ENCODE data around the gene HYOU1.
A peak's percentile ranks its signal among the peaks of the same experiment; 100 is the strongest.

HYOU1 gene

GRCh38 chr11:119092880-119093842, 36.2 kb upstream of the HYOU1 start:
- ATAC-seq (ENCODE audit: low read depth): no peak
- Mint-ChIP-seq H3K4me3 (peak overlapping the region; percentile 94), H3K27ac (no peak overlapping the region), H3K27me3 (no peaks in the 10 kb centered on the region), H3K36me3 (peaks cover 10% of the 10 kb centered on the region), H3K4me1 (peaks cover 33% of the 10 kb centered on the region), H3K9me3 (no peaks in the 10 kb centered on the region)
- DNase-seq (ENCODE audit: low spot score in 2 of 2): no peak

- H3K27me3 Mint-ChIP-seq: no peaks in the 10 kb centered on the region
- H3K9me3 Mint-ChIP-seq: no peaks in the 10 kb centered on the region
- no peak overlapping the region for H3K4me3 Mint-ChIP-seq
- peaks cover 26% of the 10 kb centered on the region for H3K4me1 Mint-ChIP-seq
- ATAC-seq (ENCODE audit: low read depth) (no peak), DNase-seq (ENCODE audit: low spot score in 2 of 2) (no peak)
- H3K27ac Mint-ChIP-seq: no peak overlapping the region
- H3K36me3 Mint-ChIP-seq: peaks cover 4% of the 10 kb centered on the region
Observed at GRCh38 chr11:119091966-119092879, 35.2 kb upstream of the HYOU1 start.

DNA sequence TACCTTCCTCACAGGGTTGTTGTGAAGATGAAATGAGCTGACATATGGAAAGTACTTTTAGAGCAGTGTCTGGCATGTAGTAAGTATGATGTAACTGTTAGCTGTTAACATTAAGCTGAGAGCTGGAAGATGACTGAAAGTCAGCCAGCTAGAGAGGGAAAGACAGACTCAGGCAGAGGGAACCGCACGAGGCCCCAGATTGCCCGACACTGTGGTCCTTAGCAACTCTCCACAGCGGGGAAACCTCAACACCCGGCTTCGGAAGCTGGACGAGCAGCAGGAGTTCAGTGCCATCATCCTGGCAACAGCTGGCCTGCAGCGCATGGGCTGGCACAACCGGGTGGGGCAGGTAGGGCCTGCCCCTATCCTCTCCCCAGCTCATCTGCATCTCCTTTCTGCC, 34.2 kb upstream of the HYOU1 start:
- Mint-ChIP-seq H3K4me3 (no peak overlapping the region), H3K27me3 (no peaks in the 10 kb centered on the region), H3K9me3 (no peaks in the 10 kb centered on the region), H3K36me3 (no peaks in the 10 kb centered on the region), H3K4me1 (peaks cover 22% of the 10 kb centered on the region), H3K27ac (no peak overlapping the region)
- ATAC-seq (ENCODE audit: low read depth) (no peak), DNase-seq (ENCODE audit: low spot score in 2 of 2) (no peak)

GRCh38 chr11:119089319-119089718, 32.3 kb upstream of the HYOU1 start:
- Mint-ChIP-seq H3K27ac (no peak overlapping the region), H3K36me3 (no peaks in the 10 kb centered on the region), H3K27me3 (no peaks in the 10 kb centered on the region), H3K4me3 (no peak overlapping the region), H3K9me3 (no peaks in the 10 kb centered on the region), H3K4me1 (peaks cover 30% of the 10 kb centered on the region)
- no peak for DNase-seq (ENCODE audit: low spot score in 2 of 2)
- ATAC-seq (ENCODE audit: low read depth): no peak

- DNase-seq (ENCODE audit: low spot score in 2 of 2) (no peak), ATAC-seq (ENCODE audit: low read depth) (no peak)
- no peaks in the 10 kb centered on the region for H3K27me3 Mint-ChIP-seq
- H3K4me1 Mint-ChIP-seq: peaks cover 25% of the 10 kb centered on the region
- no peaks in the 10 kb centered on the region for H3K9me3 Mint-ChIP-seq
- no peak overlapping the region for H3K4me3 Mint-ChIP-seq
- H3K27ac Mint-ChIP-seq: no peak overlapping the region
- H3K36me3 Mint-ChIP-seq: no peaks in the 10 kb centered on the region
Observed at GRCh38 chr11:119088406-119088805, 31.4 kb upstream of the HYOU1 start.

DNA sequence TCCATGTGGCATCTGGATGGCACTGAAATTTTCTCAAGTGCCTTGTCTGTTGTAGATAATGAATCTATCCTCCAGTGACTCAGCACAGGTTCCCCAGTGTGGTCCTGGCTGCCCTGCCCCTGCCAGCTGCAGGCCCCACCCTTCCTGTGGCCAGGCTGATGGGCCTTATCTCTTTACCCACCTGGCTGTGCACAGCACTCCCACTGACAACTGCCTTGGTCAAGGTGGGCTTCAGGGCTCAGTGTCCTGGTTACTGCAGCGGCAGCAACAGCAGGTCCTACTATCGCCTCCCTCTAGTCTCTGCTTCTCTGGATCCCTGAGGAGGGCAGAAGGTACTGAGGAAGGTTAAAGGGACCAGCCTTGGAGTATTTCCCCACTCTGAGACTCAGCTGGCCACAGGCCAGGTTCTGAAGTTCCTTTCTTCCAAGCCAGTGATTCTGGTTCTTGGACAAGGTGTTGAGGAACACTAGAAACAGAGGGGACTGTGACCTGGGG, 30.8 kb upstream of the HYOU1 start:
- Mint-ChIP-seq H3K4me1 (peaks cover 23% of the 10 kb centered on the region), H3K27me3 (no peaks in the 10 kb centered on the region), H3K27ac (no peak overlapping the region), H3K9me3 (no peaks in the 10 kb centered on the region), H3K36me3 (no peaks in the 10 kb centered on the region), H3K4me3 (no peak overlapping the region)
- ATAC-seq (ENCODE audit: low read depth) (no peak), DNase-seq (ENCODE audit: low spot score in 2 of 2) (no peak)

GRCh38 chr11:119087123-119087522, 30.1 kb upstream of the HYOU1 start:
- DNase-seq (ENCODE audit: low spot score in 2 of 2) (no peak), ATAC-seq (ENCODE audit: low read depth) (no peak)
- peaks cover 19% of the 10 kb centered on the region for H3K4me1 Mint-ChIP-seq
- H3K27me3 Mint-ChIP-seq: no peaks in the 10 kb centered on the region
- H3K36me3 Mint-ChIP-seq: peaks cover 3% of the 10 kb centered on the region
- no peak overlapping the region for H3K4me3 Mint-ChIP-seq
- no peak overlapping the region for H3K27ac Mint-ChIP-seq
- H3K9me3 Mint-ChIP-seq: no peaks in the 10 kb centered on the region

- H3K4me1 Mint-ChIP-seq: peaks cover 19% of the 10 kb centered on the region
- peaks cover 12% of the 10 kb centered on the region for H3K36me3 Mint-ChIP-seq
- no peak for ATAC-seq (ENCODE audit: low read depth)
- H3K9me3 Mint-ChIP-seq: no peaks in the 10 kb centered on the region
- H3K4me3 Mint-ChIP-seq: peak overlapping the region; percentile 93
- no peak for DNase-seq (ENCODE audit: low spot score in 2 of 2)
- H3K27me3 Mint-ChIP-seq: no peaks in the 10 kb centered on the region
- peak overlapping the region; percentile 84 for H3K27ac Mint-ChIP-seq
Observed at GRCh38 chr11:119085437-119085847, 28.4 kb upstream of the HYOU1 start.

DNA sequence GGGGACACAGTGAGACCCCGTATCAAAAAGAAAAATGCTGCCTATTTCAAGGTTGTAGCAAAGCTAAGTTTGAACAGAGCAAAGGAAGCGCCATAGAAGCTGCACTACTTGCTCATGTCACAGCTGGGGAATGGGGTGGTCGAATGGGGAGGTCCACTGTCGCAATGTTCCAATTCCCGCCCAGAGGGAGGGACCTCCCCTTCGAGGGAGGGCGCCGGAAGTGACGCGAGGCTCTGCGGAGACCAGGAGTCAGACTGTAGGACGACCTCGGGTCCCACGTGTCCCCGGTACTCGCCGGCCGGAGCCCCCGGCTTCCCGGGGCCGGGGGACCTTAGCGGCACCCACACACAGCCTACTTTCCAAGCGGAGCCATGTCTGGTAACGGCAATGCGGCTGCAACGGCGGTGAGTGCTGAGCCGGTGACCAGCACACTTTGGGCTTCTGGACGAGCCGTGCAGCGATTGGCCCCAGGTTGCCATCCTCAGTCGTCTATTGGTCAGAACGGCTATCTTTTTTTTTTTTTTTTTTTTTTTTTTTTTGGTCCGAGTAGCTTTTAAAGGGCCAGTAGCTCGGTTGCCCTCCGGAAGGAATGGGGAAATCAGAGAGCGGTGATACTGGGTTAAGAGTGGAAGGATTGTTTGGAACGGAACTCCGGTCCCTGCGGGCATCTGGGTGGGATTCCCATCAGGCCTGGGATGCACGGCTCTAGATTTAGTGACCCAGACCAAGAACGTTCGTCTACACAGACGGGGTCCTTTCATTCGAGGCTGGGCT, 27.8 kb upstream of the HYOU1 start, which contains the start of gene HMBS:
HMBS (plus strand) TSS at position 219 of the 774 bp plus-strand sequence; CDS start at position 372, 153 bp downstream.
- peaks cover 13% of the 10 kb centered on the region for H3K36me3 Mint-ChIP-seq
- DNase-seq (ENCODE audit: low spot score in 2 of 2) (peak; percentile 85 to 88), ATAC-seq (ENCODE audit: low read depth) (peak; percentile 95)
- no peaks in the 10 kb centered on the region for H3K27me3 Mint-ChIP-seq
- H3K4me3 Mint-ChIP-seq: peak within 1 kb of the TSS; percentile 93
- no peaks in the 10 kb centered on the region for H3K9me3 Mint-ChIP-seq
- H3K27ac Mint-ChIP-seq: peak within 1 kb of the TSS; percentile 84
- peaks cover 13% of the 10 kb centered on the region for H3K4me1 Mint-ChIP-seq

DNA sequence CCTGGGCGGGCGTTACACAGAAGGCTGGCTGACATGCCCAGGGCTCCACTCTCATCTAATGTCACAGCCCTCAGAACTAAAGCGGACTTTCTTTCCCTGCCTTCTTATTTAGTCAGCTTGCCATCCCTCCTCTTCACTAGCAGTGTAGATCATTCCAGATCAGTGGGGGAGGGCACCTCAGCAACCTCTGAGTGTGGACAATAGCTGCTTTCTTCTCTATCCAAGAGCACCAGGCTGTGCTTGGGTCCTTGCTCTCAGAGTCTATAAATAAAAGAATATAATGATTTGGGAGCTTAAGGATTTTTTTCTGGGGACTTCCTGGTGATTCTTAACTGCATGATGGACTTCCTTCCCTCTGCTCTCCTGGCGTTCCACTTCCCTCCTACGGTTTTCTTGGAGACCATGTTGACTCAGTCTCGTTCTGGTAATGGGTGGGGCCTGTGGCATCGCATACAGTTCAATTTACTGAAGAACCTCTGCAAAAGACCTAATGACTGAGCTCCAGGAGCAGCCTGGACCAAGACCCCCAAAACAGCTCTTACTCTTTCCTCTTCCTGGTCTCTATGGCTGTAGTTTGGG, 24.8 kb upstream of the HYOU1 start:
- no peaks in the 10 kb centered on the region for H3K27me3 Mint-ChIP-seq
- H3K36me3 Mint-ChIP-seq: peaks cover 21% of the 10 kb centered on the region
- ATAC-seq (ENCODE audit: low read depth) (no peak), DNase-seq (ENCODE audit: low spot score in 2 of 2) (no peak)
- no peak overlapping the region for H3K27ac Mint-ChIP-seq
- H3K9me3 Mint-ChIP-seq: no peaks in the 10 kb centered on the region
- H3K4me3 Mint-ChIP-seq: no peak overlapping the region
- peaks cover 12% of the 10 kb centered on the region for H3K4me1 Mint-ChIP-seq

GRCh38 chr11:119078675-119079420, 21.8 kb upstream of the HYOU1 start:
- H3K4me3 Mint-ChIP-seq: no peak overlapping the region
- no peaks in the 10 kb centered on the region for H3K27me3 Mint-ChIP-seq
- no peaks in the 10 kb centered on the region for H3K9me3 Mint-ChIP-seq
- H3K27ac Mint-ChIP-seq: no peak overlapping the region
- DNase-seq (ENCODE audit: low spot score in 2 of 2) (no peak), ATAC-seq (ENCODE audit: low read depth) (no peak)
- no peaks in the 10 kb centered on the region for H3K4me1 Mint-ChIP-seq
- peaks cover 26% of the 10 kb centered on the region for H3K36me3 Mint-ChIP-seq

- peaks cover under 1% of the 10 kb centered on the region for H3K4me1 Mint-ChIP-seq
- ATAC-seq (ENCODE audit: low read depth) (no peak), DNase-seq (ENCODE audit: low spot score in 2 of 2) (no peak)
- H3K9me3 Mint-ChIP-seq: no peaks in the 10 kb centered on the region
- no peak overlapping the region for H3K4me3 Mint-ChIP-seq
- H3K36me3 Mint-ChIP-seq: peaks cover 33% of the 10 kb centered on the region
- no peak overlapping the region for H3K27ac Mint-ChIP-seq
- H3K27me3 Mint-ChIP-seq: no peaks in the 10 kb centered on the region
Observed at GRCh38 chr11:119077839-119078238, 20.8 kb upstream of the HYOU1 start.

All from memory B cell (primary cell).